NB4 (cell line): ENCODE measurements around the gene DGKD.

Source experiments
- DNase-seq: peaks from one replicate; pipeline ENCODE4 v3.0.0; 2010; ENCODE audit warnings: low read depth
- H3K4me3 ChIP-seq: one replicate; pipeline ENCODE4 v1.5.1; 2011; ENCODE audit warnings: mild to moderate bottlenecking, low read depth, low read length, moderate library complexity
- MYC ChIP-seq: IDR thresholded peaks from 2 replicates; pipeline ENCODE4 v1.6.1; 2011; ENCODE audit warnings: low read depth, low read length
- POLR2A ChIP-seq: IDR thresholded peaks from 2 replicates; pipeline ENCODE4 v1.6.1; 2011; ENCODE audit warnings: mild to moderate bottlenecking; ENCODE audit not compliant: insufficient read length; ENCODE audit errors: extremely low read depth
- TF ChIP-seq, protein P1 (sequence below): IDR thresholded peaks from one replicate; pipeline ENCODE4 v1.5.1; 2012; ENCODE audit warnings: low read depth, low read length
- TF ChIP-seq, protein P2 (sequence below): IDR thresholded peaks from 2 replicates; pipeline ENCODE4 v1.6.1; 2011; ENCODE audit warnings: low read depth, low read length

DGKD gene

DNA sequence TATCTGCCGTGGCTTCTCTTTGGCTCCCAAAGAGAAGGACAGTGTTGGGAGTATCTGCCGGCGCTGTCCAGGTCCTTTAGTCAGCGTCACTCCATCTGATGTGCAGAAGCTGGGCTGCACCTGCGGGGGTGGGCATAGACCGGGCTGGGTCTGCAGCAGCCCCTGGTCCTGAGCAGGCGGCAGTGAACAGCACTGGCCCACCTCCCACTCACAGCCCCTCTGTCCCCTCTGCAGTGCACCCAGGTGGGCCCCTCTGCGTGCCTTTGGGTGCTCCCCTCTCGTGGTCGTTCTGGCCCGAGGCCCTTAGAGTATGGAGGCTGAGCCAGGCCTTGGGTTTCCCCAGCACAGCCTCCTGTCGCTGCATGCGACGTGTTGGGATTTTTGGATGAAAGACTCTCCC lies 116.5 kb downstream of the DGKD start:
- no peak overlapping the region for H3K4me3 ChIP-seq
- TF ChIP-seq, protein P1, sequence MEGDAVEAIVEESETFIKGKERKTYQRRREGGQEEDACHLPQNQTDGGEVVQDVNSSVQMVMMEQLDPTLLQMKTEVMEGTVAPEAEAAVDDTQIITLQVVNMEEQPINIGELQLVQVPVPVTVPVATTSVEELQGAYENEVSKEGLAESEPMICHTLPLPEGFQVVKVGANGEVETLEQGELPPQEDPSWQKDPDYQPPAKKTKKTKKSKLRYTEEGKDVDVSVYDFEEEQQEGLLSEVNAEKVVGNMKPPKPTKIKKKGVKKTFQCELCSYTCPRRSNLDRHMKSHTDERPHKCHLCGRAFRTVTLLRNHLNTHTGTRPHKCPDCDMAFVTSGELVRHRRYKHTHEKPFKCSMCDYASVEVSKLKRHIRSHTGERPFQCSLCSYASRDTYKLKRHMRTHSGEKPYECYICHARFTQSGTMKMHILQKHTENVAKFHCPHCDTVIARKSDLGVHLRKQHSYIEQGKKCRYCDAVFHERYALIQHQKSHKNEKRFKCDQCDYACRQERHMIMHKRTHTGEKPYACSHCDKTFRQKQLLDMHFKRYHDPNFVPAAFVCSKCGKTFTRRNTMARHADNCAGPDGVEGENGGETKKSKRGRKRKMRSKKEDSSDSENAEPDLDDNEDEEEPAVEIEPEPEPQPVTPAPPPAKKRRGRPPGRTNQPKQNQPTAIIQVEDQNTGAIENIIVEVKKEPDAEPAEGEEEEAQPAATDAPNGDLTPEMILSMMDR: no peak
- no peak for TF ChIP-seq POLR2A
- no peak for TF ChIP-seq MYC
- TF ChIP-seq, protein P2, sequence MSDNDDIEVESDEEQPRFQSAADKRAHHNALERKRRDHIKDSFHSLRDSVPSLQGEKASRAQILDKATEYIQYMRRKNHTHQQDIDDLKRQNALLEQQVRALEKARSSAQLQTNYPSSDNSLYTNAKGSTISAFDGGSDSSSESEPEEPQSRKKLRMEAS: no peak
- no peak for DNase-seq

DNA sequence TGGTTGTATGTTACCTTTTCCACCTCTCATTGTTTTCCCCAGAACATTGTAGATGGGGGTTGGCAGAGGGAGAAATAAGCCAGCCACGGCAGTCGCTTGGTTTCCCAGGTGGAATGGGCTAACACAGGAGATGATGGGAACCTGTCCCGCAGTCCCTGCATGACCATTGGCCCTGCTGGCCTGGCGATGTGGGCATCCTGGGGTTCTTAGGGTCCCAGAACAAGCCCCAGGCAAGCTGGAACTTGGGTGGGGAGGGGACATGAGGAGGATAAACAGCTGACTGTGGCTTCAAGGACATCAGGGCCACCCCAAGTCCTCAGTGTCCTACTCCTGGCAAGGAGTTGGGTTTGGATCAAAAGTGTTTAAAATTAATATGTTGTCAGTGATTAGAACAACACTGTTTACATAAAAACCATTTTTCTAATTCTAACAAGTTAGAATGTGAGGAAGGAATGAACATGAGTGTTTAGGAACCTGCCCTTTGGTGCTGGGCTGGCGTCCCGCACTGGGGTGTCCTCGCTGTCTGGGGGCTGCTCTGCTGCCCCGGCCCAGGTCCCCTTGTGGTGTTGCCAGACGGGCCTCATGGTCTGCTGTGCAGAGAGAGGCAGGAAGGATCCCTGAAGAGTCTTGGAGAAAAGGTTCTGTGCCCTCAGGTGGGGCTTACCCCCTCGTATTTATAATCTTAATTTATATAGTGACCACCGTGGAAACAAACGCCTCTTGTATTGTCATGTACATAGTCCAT lies 117.2 kb downstream of the DGKD start:
- TF ChIP-seq, protein P2: no peak
- TF ChIP-seq POLR2A (no peak), MYC (no peak)
- TF ChIP-seq, protein P1: no peak
- H3K4me3 ChIP-seq: no peak overlapping the region

DNA sequence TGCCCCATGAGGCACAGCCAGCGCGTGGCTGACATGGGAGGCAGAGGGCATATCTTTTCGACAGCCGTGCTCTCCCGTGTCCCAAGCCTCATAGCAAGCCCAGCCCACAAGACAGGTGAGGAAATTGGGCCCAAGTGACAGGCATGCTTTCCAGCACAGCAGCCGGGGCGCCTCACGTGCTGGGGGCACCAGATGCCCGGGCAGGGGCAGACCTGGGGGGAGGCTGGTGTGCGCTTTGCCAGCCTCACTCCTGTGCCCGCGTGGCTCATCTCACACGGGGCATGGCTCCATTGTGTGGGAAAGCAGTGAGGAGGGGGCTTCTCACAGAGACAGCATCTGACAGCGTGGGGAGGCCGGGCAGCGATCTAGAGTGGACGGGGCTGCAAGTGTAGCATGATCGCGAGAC lies 119.1 kb downstream of the DGKD start:
- DNase-seq: no peak
- H3K4me3 ChIP-seq: no peak overlapping the region
- TF ChIP-seq, protein P1: no peak
- TF ChIP-seq MYC (no peak), POLR2A (no peak)
- TF ChIP-seq, protein P2: no peak

More for the DNA sequence above, 117.2 kb downstream of the DGKD start:
- DNase-seq: no peak

DNA sequence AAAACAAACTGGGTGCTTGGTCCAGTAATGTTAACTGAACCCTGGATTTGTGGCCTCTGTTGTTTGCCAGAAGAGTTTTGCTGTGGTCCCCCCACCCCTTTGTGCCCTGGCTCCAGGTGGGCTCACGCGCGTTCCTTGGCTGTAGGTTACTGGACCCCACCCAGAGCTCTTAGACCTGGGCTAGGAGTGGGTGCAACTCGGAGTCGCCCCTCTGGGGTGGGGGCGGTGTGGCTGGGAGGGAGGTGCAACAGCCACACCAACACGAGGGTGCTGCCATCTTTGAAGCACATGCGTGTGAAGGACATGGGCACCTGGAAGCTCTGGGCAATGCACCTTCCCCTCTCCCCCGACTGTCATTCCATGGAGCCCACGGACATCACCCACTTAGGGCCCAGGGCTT lies 119.6 kb downstream of the DGKD start:
- no peak for DNase-seq

DNA sequence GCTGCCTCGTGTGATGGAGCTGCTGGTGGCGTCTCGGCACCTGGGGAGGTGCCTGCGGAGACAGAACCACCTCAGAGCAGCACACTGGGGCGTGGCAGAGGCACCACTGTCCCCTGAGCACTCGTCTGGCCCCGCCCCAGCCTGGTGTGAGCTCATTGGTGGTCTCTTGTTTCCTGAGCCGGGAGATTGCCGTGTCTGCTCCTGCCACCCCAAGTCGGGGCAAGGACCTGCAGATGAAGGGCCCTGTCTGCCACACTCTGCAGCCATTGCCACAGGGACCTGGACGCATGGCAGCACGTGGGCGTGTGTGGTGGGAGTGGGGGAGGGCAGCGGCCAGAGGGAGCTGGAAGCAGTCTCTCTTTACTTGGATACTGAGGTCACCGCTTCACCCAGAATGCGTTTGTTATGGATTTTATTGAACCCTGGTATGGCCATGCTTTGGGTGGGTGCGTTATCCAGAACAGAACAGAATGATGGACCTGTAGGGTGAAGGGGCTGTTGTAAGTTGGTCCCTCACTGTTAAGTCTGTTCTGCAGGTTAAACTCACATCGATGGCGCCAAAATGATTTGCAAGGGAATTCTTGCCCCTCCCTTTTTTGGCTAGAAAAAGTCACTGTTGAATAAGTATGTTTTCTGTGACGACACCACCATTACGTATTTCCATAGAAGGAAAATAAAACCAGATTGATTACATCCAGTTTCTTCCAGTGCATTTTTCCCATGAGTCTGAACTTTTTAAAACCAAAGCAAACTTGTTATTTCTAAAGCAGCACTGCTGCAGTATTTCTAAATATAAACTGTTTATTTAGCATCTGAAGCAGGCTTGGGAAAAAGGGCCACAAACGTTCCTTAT lies 120.2 kb downstream of the DGKD start:
- no peak for DNase-seq
- no peak overlapping the region for H3K4me3 ChIP-seq
- TF ChIP-seq POLR2A (no peak), MYC (no peak)
- TF ChIP-seq, protein P1: no peak

More for the DNA sequence above, 119.6 kb downstream of the DGKD start:
- no peak for TF ChIP-seq MYC
- TF ChIP-seq, protein P2: no peak
- TF ChIP-seq, protein P1: no peak
- no peak for TF ChIP-seq POLR2A
- no peak overlapping the region for H3K4me3 ChIP-seq
